Hepatocyte (in vitro differentiated cells): ENCODE data around the gene EXOC6B. TPM values are rescaled to one million over a fixed set of nuclear protein-coding genes. Genes with fewer than 3 reads are reported as not detected.
"Not testable (repeated sequence)": the region's sequence is repeated elsewhere in the genome, so short reads cannot be mapped to it uniquely, and the experiment has no call there.

Experiments
- DNase-seq: peaks from one replicate; pipeline ENCODE4 v3.0.0-alpha.2; 2016; ENCODE audit warnings: low spot score
- H2AFZ ChIP-seq: fragments of 200-600 bp; sonication (generic); 2 replicates; pipeline ENCODE4 v1.6.0; 2016; ENCODE audit warnings: antibody characterized with exemption, mild to moderate bottlenecking
- H3K27ac ChIP-seq: fragments of 200-600 bp; sonication (generic); 2 replicates; pipeline ENCODE4 v1.5.1; 2016; ENCODE audit warnings: mild to moderate bottlenecking
- H3K27me3 ChIP-seq: fragments of 200-600 bp; sonication (generic); 2 replicates; pipeline ENCODE4 v1.6.1; 2016
- H3K36me3 ChIP-seq: fragments of 200-600 bp; sonication (generic); replicated peaks from 2 replicates; pipeline ENCODE4 v1.5.1; 2016; ENCODE audit warnings: low read depth; ENCODE audit not compliant: insufficient read depth
- H3K4me1 ChIP-seq: fragments of 200-600 bp; sonication (generic); 2 replicates; pipeline ENCODE4 v1.5.1; 2016; ENCODE audit warnings: mild to moderate bottlenecking, moderate library complexity; ENCODE audit not compliant: insufficient read depth
- H3K4me2 ChIP-seq: fragments of 200-600 bp; sonication (generic); 2 replicates; pipeline ENCODE4 v1.6.0; 2016
- H3K4me3 ChIP-seq: fragments of 200-600 bp; sonication (generic); 2 replicates; pipeline ENCODE4 v1.5.1; 2016; ENCODE audit warnings: mild to moderate bottlenecking
- H3K79me2 ChIP-seq: fragments of 200-600 bp; sonication (generic); 2 replicates; pipeline ENCODE4 v1.6.0; 2017; ENCODE audit warnings: mild to moderate bottlenecking
- H3K9me2 ChIP-seq: fragments of 200-600 bp; sonication (generic); replicated peaks from 2 replicates; pipeline ENCODE4 v1.6.0; 2017; ENCODE audit warnings: mild to moderate bottlenecking; ENCODE audit not compliant: insufficient read depth
- H3K9me3 ChIP-seq: fragments of 200-600 bp; sonication (generic); 2 replicates; pipeline ENCODE4 v1.5.1; 2016; ENCODE audit warnings: low read depth, mild to moderate bottlenecking
- H4K20me1 ChIP-seq: fragments of 200-600 bp; sonication (generic); 2 replicates; pipeline ENCODE4 v1.6.0; 2016; ENCODE audit warnings: mild to moderate bottlenecking; ENCODE audit not compliant: insufficient read depth, poor library complexity, severe bottlenecking
- EZH2 ChIP-seq: fragments of 200-600 bp; sonication (generic); IDR thresholded peaks from 2 replicates; pipeline ENCODE4 v1.6.1; 2016; ENCODE audit warnings: antibody characterized with exemption, mild to moderate bottlenecking, borderline replicate concordance
- EZH2phosphoT487 ChIP-seq: fragments of 200-600 bp; sonication (generic); IDR thresholded peaks from one replicate; pipeline ENCODE4 v1.6.1; 2018; ENCODE audit warnings: antibody characterized with exemption, mild to moderate bottlenecking, low read depth, moderate library complexity; ENCODE audit not compliant: unreplicated experiment, severe bottlenecking
- WGBS: methylation state at CpG from one replicate; pipeline ENCODE4 v1.1.6; 2016; ENCODE audit warnings: low lambda C conversion rate; ENCODE audit errors: missing lambda C conversion rate; 5-methylcytosine and 5-hydroxymethylcytosine counted together
- polyA plus RNA-seq: library from polyadenylated mRNA; unstranded; fragments of >200 nt; fragmentation: Nextera tagmentation; extraction: Ambion mirVana; gene quantifications from 2 replicates; pipeline ENCODE4 v1.2.1, GENCODE V29; 2016
- total RNA-seq: library from RNA; depleted of rRNA; stranded (reverse); fragments of >200 nt; gene quantifications from 2 replicates; pipeline ENCODE4 v1.2.3, GENCODE V29; 2014
- TF ChIP-seq, protein P1 (sequence below): fragments of 200-600 bp; sonication (generic); IDR thresholded peaks from 2 replicates; pipeline ENCODE4 v1.5.1; 2016; ENCODE audit warnings: antibody characterized with exemption, mild to moderate bottlenecking; ENCODE audit not compliant: poor library complexity

Gene EXOC6B
- total and polyA plus RNA-seq, 2 experiments from 2014 or later, result 11.8 to 36.2 TPM

DNA sequence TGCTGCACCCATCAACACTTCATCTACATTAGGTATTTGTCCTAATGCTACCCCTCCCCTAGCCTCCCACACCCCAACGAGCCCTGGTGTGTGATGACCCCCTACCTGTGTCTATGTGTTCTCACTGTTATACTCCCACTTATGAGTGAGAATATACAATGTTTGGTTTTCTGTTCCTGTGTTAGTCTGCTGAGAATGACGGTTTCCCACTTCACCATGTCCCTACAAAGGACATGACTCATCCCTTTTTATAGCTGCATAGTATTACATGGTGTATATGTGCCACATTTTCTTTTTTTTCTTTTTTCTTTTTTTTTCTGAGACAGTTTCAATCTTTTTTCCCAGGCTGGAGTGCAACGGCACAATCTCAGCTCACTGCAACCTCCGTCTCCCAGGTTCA is 394.1 kb downstream of the EXOC6B start:
- Histone ChIP-seq H3K27me3 (no peaks in the 10 kb centered on the region), H3K4me3 (no peak overlapping the region), H3K9me2 (no peaks in the 10 kb centered on the region), H3K27ac (no peak overlapping the region), H2AFZ (no peak overlapping the region), H3K79me2 (no peaks in the 10 kb centered on the region), H3K4me1 (no peaks in the 10 kb centered on the region), H3K4me2 (no peak overlapping the region), H4K20me1 (no peaks in the 10 kb centered on the region), H3K36me3 (peaks cover 4% of the 10 kb centered on the region), H3K9me3 (peaks cover 8% of the 10 kb centered on the region)
- 84% methylated on average over 4 of the region's 4 CpGs for WGBS
- TF ChIP-seq EZH2phosphoT487 (no peak), EZH2 (no peak)
- TF ChIP-seq, protein P1, sequence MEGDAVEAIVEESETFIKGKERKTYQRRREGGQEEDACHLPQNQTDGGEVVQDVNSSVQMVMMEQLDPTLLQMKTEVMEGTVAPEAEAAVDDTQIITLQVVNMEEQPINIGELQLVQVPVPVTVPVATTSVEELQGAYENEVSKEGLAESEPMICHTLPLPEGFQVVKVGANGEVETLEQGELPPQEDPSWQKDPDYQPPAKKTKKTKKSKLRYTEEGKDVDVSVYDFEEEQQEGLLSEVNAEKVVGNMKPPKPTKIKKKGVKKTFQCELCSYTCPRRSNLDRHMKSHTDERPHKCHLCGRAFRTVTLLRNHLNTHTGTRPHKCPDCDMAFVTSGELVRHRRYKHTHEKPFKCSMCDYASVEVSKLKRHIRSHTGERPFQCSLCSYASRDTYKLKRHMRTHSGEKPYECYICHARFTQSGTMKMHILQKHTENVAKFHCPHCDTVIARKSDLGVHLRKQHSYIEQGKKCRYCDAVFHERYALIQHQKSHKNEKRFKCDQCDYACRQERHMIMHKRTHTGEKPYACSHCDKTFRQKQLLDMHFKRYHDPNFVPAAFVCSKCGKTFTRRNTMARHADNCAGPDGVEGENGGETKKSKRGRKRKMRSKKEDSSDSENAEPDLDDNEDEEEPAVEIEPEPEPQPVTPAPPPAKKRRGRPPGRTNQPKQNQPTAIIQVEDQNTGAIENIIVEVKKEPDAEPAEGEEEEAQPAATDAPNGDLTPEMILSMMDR, result no peak
- no peak for DNase-seq

GRCh38 chr2:72427022-72427861 is 398.6 kb downstream of the EXOC6B start:
- no peaks in the 10 kb centered on the region for H3K79me2 ChIP-seq
- no peak overlapping the region for H3K4me2 ChIP-seq
- no peaks in the 10 kb centered on the region for H3K9me3 ChIP-seq
- no peak overlapping the region for H3K27ac ChIP-seq
- DNase-seq, result no peak
- H3K4me3 ChIP-seq, result no peak overlapping the region
- no peaks in the 10 kb centered on the region for H3K27me3 ChIP-seq
- H4K20me1 ChIP-seq, result no peaks in the 10 kb centered on the region
- TF ChIP-seq EZH2phosphoT487, result no peak
- no peak overlapping the region for H2AFZ ChIP-seq
- over 99% methylated on average over 15 of the region's 15 CpGs for WGBS
- no peaks in the 10 kb centered on the region for H3K4me1 ChIP-seq
- no peaks in the 10 kb centered on the region for H3K9me2 ChIP-seq
- no peaks in the 10 kb centered on the region for H3K36me3 ChIP-seq

DNA sequence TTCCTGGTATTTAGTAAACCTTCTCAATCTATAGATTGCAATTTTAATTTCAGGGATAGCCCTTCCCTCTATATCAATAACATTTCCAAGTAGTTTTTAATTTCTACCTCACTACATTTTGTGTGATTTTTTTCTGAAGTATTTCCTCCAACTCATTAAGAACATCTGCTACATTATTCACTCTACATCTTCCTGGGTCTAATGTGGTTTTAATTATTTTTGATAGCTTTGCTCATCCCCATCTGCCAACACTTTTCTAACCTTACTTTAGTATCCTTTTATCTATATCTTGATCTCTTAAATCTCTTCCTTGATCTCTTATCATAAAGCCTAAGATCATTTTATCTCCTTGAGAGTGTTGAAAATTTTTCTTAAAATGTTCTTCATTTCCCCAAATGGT is 399.8 kb downstream of the EXOC6B start:
- H3K4me2 ChIP-seq, result no peak overlapping the region
- H2AFZ ChIP-seq, result no peak overlapping the region
- no peaks in the 10 kb centered on the region for H3K4me1 ChIP-seq
- no peak overlapping the region for H3K4me3 ChIP-seq
- H3K9me2 ChIP-seq, result no peaks in the 10 kb centered on the region
- DNase-seq, result no peak
- TF ChIP-seq EZH2phosphoT487 (no peak), EZH2 (no peak)
- TF ChIP-seq, protein P1, result no peak
- H3K36me3 ChIP-seq, result no peaks in the 10 kb centered on the region
- no peak overlapping the region for H3K27ac ChIP-seq
- no peaks in the 10 kb centered on the region for H3K79me2 ChIP-seq
- H4K20me1 ChIP-seq, result no peaks in the 10 kb centered on the region
- no peaks in the 10 kb centered on the region for H3K9me3 ChIP-seq
- no peaks in the 10 kb centered on the region for H3K27me3 ChIP-seq

GRCh38 chr2:72423756-72424155 is 402.1 kb downstream of the EXOC6B start:
- Histone ChIP-seq H3K27ac (no peak overlapping the region), H3K9me3 (no peaks in the 10 kb centered on the region), H3K4me1 (no peaks in the 10 kb centered on the region), H3K79me2 (no peaks in the 10 kb centered on the region), H3K4me3 (no peak overlapping the region), H3K36me3 (no peaks in the 10 kb centered on the region), H4K20me1 (no peaks in the 10 kb centered on the region), H2AFZ (no peak overlapping the region), H3K9me2 (no peaks in the 10 kb centered on the region), H3K27me3 (no peaks in the 10 kb centered on the region), H3K4me2 (no peak overlapping the region)
- WGBS, result 84% methylated on average over 2 of the region's 2 CpGs
- TF ChIP-seq, protein P1, result no peak
- TF ChIP-seq EZH2, result no peak
- no peak for TF ChIP-seq EZH2phosphoT487
- no peak for DNase-seq

DNA sequence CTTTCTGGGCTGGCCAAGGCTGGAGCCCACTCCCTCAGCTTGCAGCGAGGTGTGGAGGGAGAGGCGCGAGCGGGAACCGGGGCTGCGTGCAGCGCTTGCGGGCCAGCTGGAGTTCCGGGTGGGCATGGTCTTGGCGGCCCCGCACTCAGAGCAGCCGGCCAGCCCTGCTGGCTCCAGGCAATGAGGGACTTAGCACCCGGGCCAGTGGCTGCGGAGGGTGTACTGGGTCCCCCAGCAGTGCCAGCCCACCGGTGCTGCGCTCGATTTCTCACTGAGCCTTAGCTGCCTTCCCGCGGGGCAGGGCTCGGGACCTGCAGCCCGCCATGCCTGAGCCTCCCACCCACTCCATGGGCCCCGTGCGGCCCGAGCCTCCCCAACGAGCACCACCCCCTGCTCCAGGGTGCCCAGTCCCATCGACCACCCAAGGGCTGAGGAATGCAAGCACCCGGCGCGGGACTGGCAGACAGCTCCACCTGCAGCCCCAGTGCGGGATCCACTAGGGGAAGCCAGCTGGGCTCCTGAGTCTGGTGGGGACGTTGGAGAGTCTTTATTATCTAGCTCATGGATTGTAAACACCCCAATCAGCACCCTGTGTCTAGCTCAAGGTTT is 404.0 kb downstream of the EXOC6B start:
- not testable (repeated sequence) for H4K20me1 ChIP-seq, H3K27ac ChIP-seq, H2AFZ ChIP-seq, H3K4me2 ChIP-seq, DNase-seq, H3K36me3 ChIP-seq, H3K27me3 ChIP-seq, H3K9me2 ChIP-seq, H3K79me2 ChIP-seq, H3K4me3 ChIP-seq, H3K4me1 ChIP-seq, H3K9me3 ChIP-seq
- WGBS, result 95% methylated on average over 22 of the region's 31 CpGs
